ENCODE data around the gene OASL.

Gene OASL

GRCh38 chr12:121030576-121031212 lies 8.4 kb downstream of the OASL start:
- DNase-seq (ENCODE audit: low read depth, low spot score), result no peak
- Histone ChIP-seq H3K27ac (ENCODE audit: low read length) (no peak overlapping the region), H3K4me1 (ENCODE audit: control insufficient read depth, insufficient read depth, low read length) (0 out of 2 replicates have a peak, but pooled peaks cover 2% of the 10 kb centered on the region), H3K36me3 (ENCODE audit: control insufficient read depth, insufficient read depth, low read length) (no peaks in the 10 kb centered on the region), H3K27me3 (ENCODE audit: control insufficient read depth, insufficient read depth, low read length) (no peaks in the 10 kb centered on the region), H3K4me3 (ENCODE audit: low read length) (no peak overlapping the region), H3K9me3 (ENCODE audit: control insufficient read depth, insufficient read depth, low read length) (no peaks in the 10 kb centered on the region; the same call in 1 of the 2 replicates)
- WGBS (ENCODE audit: insufficient coverage, insufficient read length), result no CpG with 5 or more reads among the region's 10 CpGs

- H3K4me3 ChIP-seq (ENCODE audit: low read length), result no peak overlapping the region
- no CpG with 5 or more reads among the region's 10 CpGs for WGBS (ENCODE audit: insufficient coverage, insufficient read length)
- H3K27ac ChIP-seq (ENCODE audit: low read length), result no peak overlapping the region
- 0 out of 2 replicates have a peak, but pooled peaks cover 2% of the 10 kb centered on the region for H3K4me1 ChIP-seq (ENCODE audit: control insufficient read depth, insufficient read depth, low read length)
- no peaks in the 10 kb centered on the region for H3K27me3 ChIP-seq (ENCODE audit: control insufficient read depth, insufficient read depth, low read length)
- no peaks in the 10 kb centered on the region for H3K9me3 ChIP-seq (ENCODE audit: control insufficient read depth, insufficient read depth, low read length)
- no peaks in the 10 kb centered on the region for H3K36me3 ChIP-seq (ENCODE audit: control insufficient read depth, insufficient read depth, low read length)
- no peak for DNase-seq (ENCODE audit: low read depth, low spot score)
Observed at GRCh38 chr12:121026274-121027045, 12.6 kb downstream of the OASL start.

GRCh38 chr12:121025442-121026226 lies 13.4 kb downstream of the OASL start:
- Histone ChIP-seq H3K9me3 (ENCODE audit: control insufficient read depth, insufficient read depth, low read length) (no peaks in the 10 kb centered on the region), H3K36me3 (ENCODE audit: control insufficient read depth, insufficient read depth, low read length) (no peaks in the 10 kb centered on the region), H3K27ac (ENCODE audit: low read length) (no peak overlapping the region), H3K27me3 (ENCODE audit: control insufficient read depth, insufficient read depth, low read length) (no peaks in the 10 kb centered on the region), H3K4me3 (ENCODE audit: low read length) (no peak overlapping the region), H3K4me1 (ENCODE audit: control insufficient read depth, insufficient read depth, low read length) (no peaks in the 10 kb centered on the region)
- WGBS (ENCODE audit: insufficient coverage, insufficient read length), result no CpG with 5 or more reads among the region's 11 CpGs
- no peak for DNase-seq (ENCODE audit: low read depth, low spot score)

- DNase-seq (ENCODE audit: low read depth, low spot score), result no peak
- H3K4me3 ChIP-seq (ENCODE audit: low read length), result no peak overlapping the region
- H3K4me1 ChIP-seq (ENCODE audit: control insufficient read depth, insufficient read depth, low read length), result no peaks in the 10 kb centered on the region
- H3K36me3 ChIP-seq (ENCODE audit: control insufficient read depth, insufficient read depth, low read length), result no peaks in the 10 kb centered on the region
- H3K9me3 ChIP-seq (ENCODE audit: control insufficient read depth, insufficient read depth, low read length), result no peaks in the 10 kb centered on the region
- H3K27me3 ChIP-seq (ENCODE audit: control insufficient read depth, insufficient read depth, low read length), result no peaks in the 10 kb centered on the region
- no peak overlapping the region for H3K27ac ChIP-seq (ENCODE audit: low read length)
- WGBS (ENCODE audit: insufficient coverage, insufficient read length), result no CpG with 5 or more reads among the region's 8 CpGs
Observed at GRCh38 chr12:121023799-121024198, 15.2 kb downstream of the OASL start.

GRCh38 chr12:121022713-121023112 lies 16.3 kb downstream of the OASL start:
- no peak for DNase-seq (ENCODE audit: low read depth, low spot score)
- Histone ChIP-seq H3K27ac (ENCODE audit: low read length) (no peak overlapping the region), H3K4me1 (ENCODE audit: control insufficient read depth, insufficient read depth, low read length) (no peaks in the 10 kb centered on the region), H3K36me3 (ENCODE audit: control insufficient read depth, insufficient read depth, low read length) (no peaks in the 10 kb centered on the region), H3K9me3 (ENCODE audit: control insufficient read depth, insufficient read depth, low read length) (no peaks in the 10 kb centered on the region), H3K4me3 (ENCODE audit: low read length) (no peak overlapping the region), H3K27me3 (ENCODE audit: control insufficient read depth, insufficient read depth, low read length) (no peaks in the 10 kb centered on the region)
- no CpG with 5 or more reads among the region's 2 CpGs for WGBS (ENCODE audit: insufficient coverage, insufficient read length)

- Histone ChIP-seq H3K4me1 (ENCODE audit: control insufficient read depth, insufficient read depth, low read length) (no peaks in the 10 kb centered on the region), H3K4me3 (ENCODE audit: low read length) (no peak overlapping the region), H3K27me3 (ENCODE audit: control insufficient read depth, insufficient read depth, low read length) (no peaks in the 10 kb centered on the region), H3K27ac (ENCODE audit: low read length) (no peak overlapping the region), H3K36me3 (ENCODE audit: control insufficient read depth, insufficient read depth, low read length) (no peaks in the 10 kb centered on the region), H3K9me3 (ENCODE audit: control insufficient read depth, insufficient read depth, low read length) (no peaks in the 10 kb centered on the region)
- no peak for DNase-seq (ENCODE audit: low read depth, low spot score)
- no CpG with 5 or more reads among the region's 6 CpGs for WGBS (ENCODE audit: insufficient coverage, insufficient read length)
Observed at GRCh38 chr12:121021754-121022153, 17.3 kb downstream of the OASL start.

GRCh38 chr12:121018860-121019617 lies 20.0 kb downstream of the OASL start:
- Histone ChIP-seq H3K27me3 (ENCODE audit: control insufficient read depth, insufficient read depth, low read length) (no peaks in the 10 kb centered on the region), H3K36me3 (ENCODE audit: control insufficient read depth, insufficient read depth, low read length) (no peaks in the 10 kb centered on the region), H3K4me1 (ENCODE audit: control insufficient read depth, insufficient read depth, low read length) (no peaks in the 10 kb centered on the region), H3K9me3 (ENCODE audit: control insufficient read depth, insufficient read depth, low read length) (no peaks in the 10 kb centered on the region), H3K4me3 (ENCODE audit: low read length) (no peak overlapping the region), H3K27ac (ENCODE audit: low read length) (no peak overlapping the region)
- no CpG with 5 or more reads among the region's 2 CpGs for WGBS (ENCODE audit: insufficient coverage, insufficient read length)
- DNase-seq (ENCODE audit: low read depth, low spot score), result no peak

GRCh38 chr12:121017966-121018491 lies 21.0 kb downstream of the OASL start:
- H3K9me3 ChIP-seq (ENCODE audit: control insufficient read depth, insufficient read depth, low read length), result no peaks in the 10 kb centered on the region
- no CpG with 5 or more reads among the region's 15 CpGs for WGBS (ENCODE audit: insufficient coverage, insufficient read length)
- H3K27ac ChIP-seq (ENCODE audit: low read length), result no peak overlapping the region
- H3K4me1 ChIP-seq (ENCODE audit: control insufficient read depth, insufficient read depth, low read length), result no peaks in the 10 kb centered on the region
- H3K36me3 ChIP-seq (ENCODE audit: control insufficient read depth, insufficient read depth, low read length), result no peaks in the 10 kb centered on the region
- H3K4me3 ChIP-seq (ENCODE audit: low read length), result no peak overlapping the region
- no peaks in the 10 kb centered on the region for H3K27me3 ChIP-seq (ENCODE audit: control insufficient read depth, insufficient read depth, low read length)
- DNase-seq (ENCODE audit: low read depth, low spot score), result no peak

- H3K27ac ChIP-seq (ENCODE audit: low read length), result no peak within 1 kb of the TSS
- peaks cover 4% of the 10 kb centered on the region; the same call in 1 of the 2 replicates for H3K36me3 ChIP-seq (ENCODE audit: control insufficient read depth, insufficient read depth, low read length)
- no peaks in the 10 kb centered on the region for H3K27me3 ChIP-seq (ENCODE audit: control insufficient read depth, insufficient read depth, low read length)
- no peaks in the 10 kb centered on the region for H3K4me1 ChIP-seq (ENCODE audit: control insufficient read depth, insufficient read depth, low read length)
- peak; percentile 94 for DNase-seq (ENCODE audit: low read depth, low spot score)
- peak within 1 kb of the TSS; percentile 93 for H3K4me3 ChIP-seq (ENCODE audit: low read length)
- H3K9me3 ChIP-seq (ENCODE audit: control insufficient read depth, insufficient read depth, low read length), result no peaks in the 10 kb centered on the region
- no CpG with 5 or more reads among the region's 34 CpGs for WGBS (ENCODE audit: insufficient coverage, insufficient read length)
Observed at GRCh38 chr12:121015825-121016766, 22.9 kb downstream of the OASL start, which contains the start of gene C12orf43. TSS of gene C12orf43 (minus strand) at chr12:121016487. CDS start at chr12:121016474, 13 bp downstream.

Data from iPS DF 6.9 (cell line).